GM12873 (cell line): ENCODE results near the gene LYSMD3.

Experiments used
- CTCF ChIP-seq: IDR thresholded peaks from 2 replicates; pipeline ENCODE4 v1.5.1; 2012; ENCODE audit warnings: low read depth, mild to moderate bottlenecking, moderate library complexity, low read length, control low read depth; ENCODE audit not compliant: insufficient read depth; ENCODE audit errors: missing control alignments

LYSMD3 gene

GRCh38 chr5:90504743-90505142 is 24.6 kb downstream of the LYSMD3 start:
- TF ChIP-seq CTCF = no peak

- TF ChIP-seq CTCF = no peak
Observed at GRCh38 chr5:90503596-90503995, 25.8 kb downstream of the LYSMD3 start.

GRCh38 chr5:90495146-90495545 is 34.2 kb downstream of the LYSMD3 start:
- no peak for TF ChIP-seq CTCF

GRCh38 chr5:90494043-90494442 is 35.3 kb downstream of the LYSMD3 start:
- TF ChIP-seq CTCF = no peak

GRCh38 chr5:90488791-90489190 is 40.6 kb downstream of the LYSMD3 start:
- TF ChIP-seq CTCF = no peak

- no peak for TF ChIP-seq CTCF
Observed at GRCh38 chr5:90484540-90484939, 44.8 kb downstream of the LYSMD3 start.

- TF ChIP-seq CTCF = no peak
Observed at GRCh38 chr5:90483206-90483605, 46.2 kb downstream of the LYSMD3 start.

- TF ChIP-seq CTCF = no peak
Observed at GRCh38 chr5:90480699-90481098, 48.7 kb downstream of the LYSMD3 start.
